Measurements from ENCODE around the gene PAQR9.

PAQR9 gene

DNA sequence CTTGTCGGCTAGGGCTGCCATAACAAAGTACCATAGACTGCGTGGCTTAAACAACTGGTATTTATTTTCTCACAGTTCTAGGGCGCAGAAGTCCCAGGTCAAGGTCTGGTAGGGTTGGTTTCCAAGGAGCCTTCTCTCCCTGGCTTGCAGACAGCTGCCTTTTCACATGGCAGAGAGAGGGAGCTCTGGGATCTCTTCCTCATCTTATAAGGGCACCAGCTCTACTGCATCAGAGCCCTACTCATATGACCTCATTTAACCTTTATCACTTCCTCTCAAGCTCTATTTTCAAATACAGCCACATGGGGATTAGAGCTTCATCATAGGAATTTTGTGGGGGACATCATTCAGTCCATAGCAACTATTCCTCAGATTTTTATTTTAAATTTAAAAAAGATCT is 17.6 kb upstream of the PAQR9 start:
- DNase-seq: no peak

DNA sequence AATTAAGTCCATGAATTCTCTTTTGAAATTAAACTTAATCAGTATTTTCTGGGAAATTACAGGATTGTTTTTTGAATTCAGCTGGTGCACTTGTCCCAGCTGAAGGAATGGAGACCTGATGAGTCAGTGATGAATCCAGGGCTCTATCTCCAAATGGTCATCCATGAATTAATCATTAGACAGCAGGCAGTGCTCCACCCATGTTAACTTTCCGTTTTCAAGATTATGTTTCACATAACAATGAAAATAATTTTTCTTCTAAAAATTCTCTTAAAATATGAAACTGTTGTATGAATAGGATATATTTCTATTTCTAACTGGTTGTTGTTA is 13.9 kb upstream of the PAQR9 start:
- no peak for DNase-seq

DNA sequence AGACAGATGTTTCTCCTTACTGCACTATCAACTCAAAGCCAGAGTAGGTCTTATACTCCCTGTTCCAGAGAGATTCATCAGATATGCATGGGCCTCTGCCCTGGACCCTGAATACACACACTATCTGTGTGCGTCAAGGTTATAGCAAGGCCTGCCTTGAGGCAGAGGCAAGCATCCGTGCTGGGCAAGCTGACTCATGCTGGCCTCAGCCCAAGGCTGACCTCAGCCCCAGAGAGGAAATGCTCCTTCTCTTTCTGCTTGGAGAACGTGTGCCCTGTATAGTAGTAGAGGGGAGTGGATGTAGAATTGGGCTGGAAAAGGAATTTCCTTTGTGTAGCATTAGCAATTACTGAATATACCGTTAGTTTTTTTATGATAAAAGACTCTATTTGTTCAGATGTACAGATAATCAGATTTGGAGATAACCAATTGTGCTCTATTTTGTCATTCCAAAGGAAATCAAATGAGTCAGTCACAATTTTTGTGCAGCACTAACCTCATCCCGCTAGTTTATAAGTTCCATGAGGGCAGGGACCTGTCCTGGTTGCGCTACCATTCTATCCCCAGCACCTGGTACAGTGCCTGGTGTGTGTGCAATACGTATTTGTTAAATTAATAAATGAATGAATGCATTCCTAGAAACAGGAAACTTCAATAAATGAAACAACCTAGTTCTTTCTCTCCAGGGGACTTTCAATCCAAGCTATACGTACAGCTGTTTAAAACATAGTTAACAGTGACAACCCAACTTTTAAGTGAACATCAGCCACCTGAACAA is 13.3 kb upstream of the PAQR9 start:
- peak; percentile 49 to 76 for DNase-seq

DNA sequence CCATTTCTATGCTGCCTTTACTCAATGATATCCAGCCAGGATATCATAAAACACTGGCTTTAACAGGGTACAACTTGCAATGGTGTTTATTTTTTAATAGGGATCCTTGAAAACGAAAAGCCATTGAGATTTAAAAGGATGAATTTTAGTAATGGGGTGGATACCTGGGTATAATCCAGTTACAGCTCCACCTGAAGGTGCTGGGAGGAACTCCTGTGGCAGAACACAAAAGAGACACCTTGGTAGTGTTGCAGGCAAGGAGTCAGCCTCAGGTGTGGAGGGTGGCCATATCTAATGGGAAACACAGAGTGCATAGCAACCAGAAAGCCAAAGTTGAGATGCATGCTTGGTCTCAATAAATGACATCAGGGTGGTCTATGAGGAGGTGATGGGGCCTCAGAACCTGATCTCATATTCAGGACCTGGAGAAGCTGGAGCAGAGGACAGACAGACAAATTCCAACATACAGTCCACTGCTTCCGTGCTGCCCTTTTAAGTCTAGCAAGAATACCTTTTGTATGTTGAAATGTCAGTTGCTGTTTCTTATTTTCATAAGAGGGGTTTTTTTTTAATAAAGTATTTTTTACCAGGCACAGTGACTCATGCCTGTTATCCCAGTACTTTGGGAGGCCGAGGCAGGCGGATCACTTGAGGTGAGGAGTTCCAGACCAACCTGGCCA is 12.0 kb upstream of the PAQR9 start:
- no peak for DNase-seq

DNA sequence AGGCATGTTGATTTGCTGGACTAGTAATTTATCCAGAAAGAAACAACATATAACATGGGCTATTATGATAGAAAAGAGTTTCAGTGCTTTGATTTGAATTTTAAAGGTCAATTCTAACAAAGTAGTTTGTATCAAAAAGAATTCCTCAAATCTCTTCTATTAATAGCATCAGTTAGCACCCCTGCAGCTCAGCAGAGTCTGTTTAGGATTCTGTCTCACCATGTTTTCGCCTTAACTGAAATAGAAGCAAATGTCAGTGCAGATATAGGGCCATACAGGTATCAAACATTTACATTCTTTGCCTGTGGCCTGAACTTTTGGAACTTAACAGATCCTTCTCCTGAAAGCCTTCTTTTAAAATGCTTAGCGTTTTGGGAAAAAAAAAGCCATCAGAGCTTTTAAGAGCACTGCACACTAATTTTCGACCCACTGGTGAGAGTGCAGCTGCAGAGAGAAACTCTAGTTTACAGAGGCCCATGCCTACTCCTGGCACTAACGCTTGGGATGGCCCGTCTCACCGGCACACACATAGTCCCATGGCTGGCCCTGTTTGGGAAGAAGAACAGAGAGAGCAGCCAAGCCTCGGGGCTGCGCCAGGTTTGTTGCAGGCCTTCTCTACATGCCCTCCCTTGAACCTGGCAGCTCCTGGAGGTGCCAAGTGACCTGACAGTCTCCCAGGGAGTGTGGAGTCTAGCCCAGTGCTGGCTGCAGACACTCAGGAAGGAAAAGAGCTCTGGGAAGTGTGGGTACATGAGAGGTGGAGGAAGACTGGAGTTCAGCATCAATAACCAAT is 9.9 kb upstream of the PAQR9 start:
- DNase-seq: no peak

DNA sequence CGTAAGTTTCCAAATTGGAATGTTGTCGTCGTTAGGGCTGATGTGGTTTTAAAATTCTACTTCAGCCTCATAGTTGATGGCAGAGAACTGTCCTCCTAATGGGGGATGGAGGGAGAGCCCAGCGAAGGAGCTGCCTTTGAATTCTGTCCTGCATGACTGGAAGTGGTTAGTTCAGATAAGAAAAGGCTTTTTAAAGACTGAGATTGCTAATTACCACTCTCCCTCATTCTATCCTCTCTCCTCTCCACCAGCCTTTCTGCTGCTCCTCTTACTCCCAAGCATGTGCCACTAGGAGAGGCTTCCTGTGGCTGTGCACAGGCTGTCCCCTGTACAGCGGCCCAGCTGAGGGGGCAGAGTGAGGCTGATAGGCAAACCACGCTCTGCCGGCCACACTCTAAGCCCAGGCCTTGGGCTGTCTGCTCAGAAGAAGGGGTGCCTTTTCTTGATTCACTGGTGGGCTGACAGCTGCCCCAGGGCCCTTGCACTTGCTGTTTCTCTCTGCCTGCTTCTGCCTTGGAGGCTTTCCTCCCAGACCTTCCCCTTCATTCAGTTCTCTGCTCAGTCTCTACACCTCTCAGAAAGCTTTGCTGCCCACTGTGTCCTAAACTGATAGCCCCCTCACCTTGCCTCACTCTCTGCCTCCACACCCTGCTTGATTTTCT is 8.7 kb upstream of the PAQR9 start:
- no peak for DNase-seq

DNA sequence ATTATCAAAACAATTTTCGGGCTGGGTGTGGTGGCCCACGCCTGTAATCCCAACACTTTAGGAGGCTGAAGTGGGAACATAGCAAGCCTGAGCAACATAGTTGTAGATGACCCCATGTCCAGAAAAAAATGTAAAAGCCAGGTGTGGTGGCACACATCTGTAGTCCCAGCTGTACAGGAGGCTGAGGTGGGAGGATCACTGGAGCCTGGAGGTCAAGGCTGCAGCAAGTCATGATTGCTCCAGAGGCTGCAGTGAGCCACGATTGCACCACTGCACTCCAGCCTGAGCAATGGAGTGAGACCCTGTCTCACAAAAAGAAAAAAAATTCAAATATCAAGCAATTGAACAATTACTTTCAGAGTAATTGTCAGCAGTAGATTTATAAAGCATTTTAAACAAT is 8.0 kb upstream of the PAQR9 start:
- no peak for DNase-seq

DNA sequence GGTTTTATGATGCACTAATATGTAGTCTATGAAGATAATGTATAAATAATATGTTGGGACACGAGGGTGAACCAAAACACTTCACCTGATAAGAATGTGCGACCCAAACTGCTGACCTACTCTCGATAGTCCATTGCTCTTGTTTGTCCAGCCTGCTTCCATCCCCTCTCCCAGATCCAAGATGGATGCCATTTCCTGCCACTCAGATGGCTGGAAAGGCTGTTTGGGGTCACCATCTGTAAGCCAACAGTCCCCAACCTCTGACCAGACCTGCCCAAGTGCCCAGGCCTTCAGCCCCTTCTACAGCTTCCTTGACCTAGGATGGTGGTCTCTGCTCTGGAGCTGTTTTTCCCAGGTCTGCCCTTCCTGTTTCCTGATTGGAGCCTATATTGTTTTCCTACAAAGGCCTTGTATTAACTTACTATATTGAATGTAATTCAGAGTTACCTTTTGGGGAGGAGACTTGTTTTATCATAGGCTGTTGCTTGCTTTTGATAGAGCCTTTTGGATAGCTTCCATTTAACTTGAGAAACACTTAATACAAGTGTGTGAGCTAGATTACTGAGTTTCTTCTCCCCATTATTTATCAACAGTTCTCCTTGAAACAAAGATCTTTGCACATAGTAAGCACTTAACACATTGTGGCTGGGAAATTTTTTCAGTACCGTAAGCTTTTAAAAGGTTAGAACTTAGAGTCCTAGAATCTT is 5.0 kb upstream of the PAQR9 start:
- no peak for DNase-seq

DNA sequence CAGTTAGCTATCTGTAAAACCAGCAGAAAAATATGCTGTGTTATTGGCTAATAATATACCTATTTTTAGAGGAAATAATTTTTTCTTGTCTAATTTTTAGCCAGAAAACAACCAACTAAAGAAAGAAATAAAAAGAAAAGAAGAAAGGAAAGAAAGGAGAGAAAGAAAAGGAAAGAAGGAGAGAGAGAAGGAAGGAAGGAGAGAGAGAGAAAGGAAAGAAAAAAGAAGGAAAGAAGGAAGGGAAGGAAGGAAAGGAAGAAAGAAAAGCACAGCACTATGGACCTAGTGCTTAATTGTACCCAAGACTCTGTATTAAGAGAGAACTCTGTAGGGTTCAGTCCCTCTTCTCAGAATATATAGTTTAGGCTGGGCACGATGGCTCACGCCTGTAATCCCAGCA is 3.3 kb upstream of the PAQR9 start:
- DNase-seq: no peak

DNA sequence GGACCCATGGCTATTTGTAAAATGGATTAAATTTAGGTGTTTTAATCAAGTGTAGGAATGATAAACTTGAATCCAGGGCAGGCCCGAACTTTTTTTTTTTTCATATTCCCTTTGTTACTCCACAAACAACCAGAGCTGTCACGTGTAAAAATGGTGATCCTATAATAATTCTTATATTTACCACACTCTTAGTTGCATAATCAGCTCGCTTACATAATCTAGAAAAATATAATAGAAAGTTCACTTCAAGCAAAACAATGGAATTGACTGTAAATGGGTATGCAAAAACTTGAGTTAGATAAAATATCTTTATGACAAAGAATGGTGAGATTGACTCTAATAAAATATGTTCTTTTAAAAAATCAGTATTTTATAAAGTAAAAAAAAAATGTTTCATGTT is 2.1 kb upstream of the PAQR9 start:
- no peak for DNase-seq

DNA sequence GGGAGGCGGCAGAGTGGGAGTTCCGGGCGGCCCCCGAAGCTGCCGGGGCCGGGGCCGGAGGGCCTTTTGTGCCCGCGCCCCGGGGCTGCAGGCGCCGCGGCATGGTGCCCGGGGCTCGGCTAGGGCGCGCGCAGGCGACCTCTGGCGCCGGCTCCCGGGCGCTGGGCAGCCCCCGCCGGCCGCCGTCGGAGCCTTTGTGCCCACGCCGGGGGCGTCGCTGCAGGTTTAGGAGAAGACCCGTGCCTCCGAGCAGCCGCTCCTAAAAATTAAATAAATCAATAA is 299 bp downstream of the PAQR9 start:
- no peak for DNase-seq

DNA sequence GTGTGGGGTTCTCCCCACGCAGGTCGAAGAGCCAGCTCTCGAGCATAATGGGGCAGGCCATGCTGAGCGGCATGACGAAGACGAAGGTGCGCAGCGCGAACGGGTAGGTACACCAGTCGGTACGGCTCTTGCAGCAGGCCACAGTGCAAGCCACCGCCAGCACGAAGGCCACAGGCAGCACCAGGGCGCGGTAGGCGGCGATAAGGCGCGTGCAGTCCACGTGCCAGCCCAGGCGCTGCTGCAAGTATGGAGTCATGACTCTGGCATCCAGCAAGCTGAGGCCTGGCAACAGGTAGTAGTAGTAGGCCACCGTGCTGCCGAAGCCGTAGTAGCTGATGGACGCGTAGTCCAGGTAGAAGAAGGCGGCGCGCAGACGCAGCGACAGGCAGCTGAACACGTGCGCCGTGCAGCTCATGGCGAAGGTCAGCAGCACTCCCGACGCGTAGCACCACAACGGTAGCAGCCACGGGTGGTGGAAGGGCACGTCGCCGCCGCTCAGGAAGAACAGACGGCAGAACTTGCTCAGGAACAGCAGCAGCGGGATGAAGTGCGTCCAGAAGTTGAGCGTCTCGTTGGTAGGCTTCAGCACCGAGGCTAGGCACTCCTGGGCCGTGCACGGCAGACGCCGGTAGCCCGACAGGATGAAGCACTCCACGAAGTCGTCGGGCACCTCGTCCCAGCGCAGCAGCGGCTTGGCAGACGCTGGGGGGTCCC is 797 bp downstream of the PAQR9 start:
- DNase-seq: no peak

DNA sequence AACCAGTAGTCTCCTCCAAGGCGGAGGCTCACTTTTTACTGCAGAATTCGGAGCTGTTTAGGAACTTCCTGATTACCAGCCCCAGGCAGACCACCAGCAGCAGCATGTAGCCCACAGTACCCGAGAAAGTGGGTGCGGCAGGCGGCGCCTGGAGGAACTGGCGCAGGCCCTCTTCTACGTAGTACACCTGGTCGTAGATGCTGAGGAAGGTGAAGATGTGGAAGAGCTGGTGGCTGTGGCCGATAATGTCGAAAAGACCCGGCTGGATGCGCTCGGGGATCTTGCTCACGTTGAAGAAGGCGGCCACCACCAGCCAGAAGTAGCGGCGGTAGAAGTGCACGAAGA is 1.3 kb downstream of the PAQR9 start:
- DNase-seq: no peak

DNA sequence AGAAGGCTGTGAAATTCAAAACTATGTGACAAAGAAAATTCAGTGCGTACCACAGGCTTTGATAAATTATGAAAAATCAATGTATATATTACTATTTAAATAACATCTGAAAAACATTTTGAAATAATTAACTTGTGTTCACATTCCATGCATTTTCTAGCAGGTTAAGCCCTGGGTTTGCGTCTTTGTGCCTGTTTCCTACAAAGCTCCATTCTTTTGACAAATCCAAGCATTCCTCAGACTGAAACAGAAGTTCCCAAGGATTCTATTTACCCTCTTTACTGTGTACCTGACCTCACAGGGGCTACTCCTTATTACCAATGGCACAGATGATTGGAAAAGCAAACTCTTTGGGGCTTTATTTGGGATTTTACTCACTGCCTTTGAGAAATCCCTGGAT is 1.9 kb downstream of the PAQR9 start:
- no peak for DNase-seq

DNA sequence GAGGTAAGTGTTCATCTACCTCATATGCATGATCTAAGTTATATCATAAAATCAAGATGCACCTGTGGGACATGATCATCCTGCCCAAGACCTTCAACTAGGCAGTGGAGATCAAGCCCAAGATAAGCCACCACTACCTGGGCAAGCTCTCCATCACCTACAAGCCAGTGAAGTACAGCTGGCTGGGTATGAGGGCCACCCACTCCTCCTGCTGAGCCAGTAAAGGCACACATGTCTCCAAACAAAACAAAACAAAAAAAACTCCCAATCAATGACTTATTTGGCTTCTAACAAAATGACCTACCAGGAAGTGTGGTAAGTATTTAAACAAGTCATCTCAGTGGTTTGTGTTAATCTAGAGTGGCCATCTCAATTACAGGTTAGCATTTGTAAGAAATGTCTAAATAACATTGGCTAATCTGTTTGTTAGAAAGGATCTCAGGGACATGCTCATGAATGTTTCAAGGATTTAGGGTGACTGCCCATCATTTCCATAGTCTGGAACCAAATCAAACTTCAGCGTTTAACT is 3.1 kb downstream of the PAQR9 start:
- no peak for DNase-seq

DNA sequence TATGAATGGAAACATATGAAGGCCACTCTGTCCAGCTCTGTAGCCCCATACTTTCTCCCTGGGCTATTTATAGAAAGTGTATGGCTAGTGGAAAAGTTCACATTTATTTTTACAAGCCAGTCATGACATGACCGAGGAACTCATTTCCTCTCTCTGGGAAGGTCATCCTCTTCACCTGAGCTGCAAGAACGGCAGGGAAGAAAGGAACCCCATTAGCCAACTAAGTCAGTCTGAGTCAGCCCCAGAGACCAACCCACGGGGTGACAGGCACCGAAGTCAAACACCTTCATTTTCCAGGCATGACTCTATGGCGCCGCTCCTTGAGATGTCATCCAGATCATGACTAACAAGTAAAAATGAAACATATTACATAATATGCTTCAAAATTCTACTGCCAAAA is 4.8 kb downstream of the PAQR9 start:
- DNase-seq: no peak

DNA sequence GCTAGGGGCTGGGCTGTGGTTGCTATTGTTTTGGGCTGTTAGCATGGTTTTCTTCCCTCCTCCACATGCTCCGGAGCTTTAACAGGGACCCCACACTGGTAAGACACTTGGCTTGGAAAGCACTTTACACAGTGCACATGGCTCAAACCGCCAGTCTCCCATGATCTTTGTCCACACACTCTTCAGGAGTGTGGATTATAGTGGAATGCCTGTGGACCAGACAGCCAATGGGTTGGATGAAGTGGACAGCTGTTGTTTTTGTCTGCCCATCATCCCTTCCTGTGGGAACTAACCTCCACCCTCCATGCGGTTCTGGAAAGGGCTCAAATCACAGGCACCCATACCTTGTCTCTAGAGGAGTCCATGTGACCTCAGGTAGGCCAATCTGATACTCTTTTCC is 10.0 kb downstream of the PAQR9 start:
- DNase-seq: no peak

DNA sequence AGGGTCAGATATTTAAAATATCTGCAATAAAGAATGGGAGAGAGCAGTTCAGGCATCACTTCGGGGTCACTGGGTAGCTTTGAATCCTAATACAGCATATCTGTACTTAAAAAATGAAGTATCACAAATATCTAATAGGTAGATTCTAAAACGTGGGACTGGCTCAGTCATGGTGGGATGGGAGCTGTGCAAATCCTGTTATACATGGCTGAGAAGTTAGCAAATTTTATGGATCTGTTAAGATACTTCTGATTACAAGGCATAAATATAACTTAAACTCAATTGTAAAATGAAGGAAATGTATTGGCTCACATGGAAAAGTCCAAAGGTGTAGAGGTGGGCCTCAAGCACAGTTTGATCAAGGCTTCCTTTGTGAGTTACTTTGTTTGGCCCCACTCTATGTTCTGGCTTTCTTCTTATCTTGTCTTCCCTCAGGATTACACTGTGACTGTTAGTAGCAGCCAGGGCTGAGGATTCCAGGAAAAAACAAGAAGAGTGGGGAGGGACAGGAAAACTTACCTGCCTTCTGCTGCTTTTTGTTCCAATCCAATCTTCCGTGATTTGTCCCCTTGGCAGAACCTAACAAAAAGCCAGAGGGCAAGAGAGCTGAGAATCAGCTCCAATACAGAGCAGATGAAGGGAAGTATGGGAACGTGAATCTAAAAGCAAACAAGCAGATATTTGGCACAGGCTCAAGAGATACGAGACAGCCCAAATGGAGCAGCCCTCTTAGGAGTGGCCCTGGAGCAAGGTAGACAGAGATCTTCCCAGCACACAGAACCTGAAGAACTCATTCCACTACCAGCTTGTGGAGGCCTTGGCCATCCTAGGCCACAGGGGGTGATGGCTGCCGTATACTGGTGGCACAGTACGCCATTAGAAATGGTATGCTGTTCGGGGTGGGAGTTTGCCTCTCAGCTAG is 10.9 kb downstream of the PAQR9 start:
- no peak for DNase-seq

DNA sequence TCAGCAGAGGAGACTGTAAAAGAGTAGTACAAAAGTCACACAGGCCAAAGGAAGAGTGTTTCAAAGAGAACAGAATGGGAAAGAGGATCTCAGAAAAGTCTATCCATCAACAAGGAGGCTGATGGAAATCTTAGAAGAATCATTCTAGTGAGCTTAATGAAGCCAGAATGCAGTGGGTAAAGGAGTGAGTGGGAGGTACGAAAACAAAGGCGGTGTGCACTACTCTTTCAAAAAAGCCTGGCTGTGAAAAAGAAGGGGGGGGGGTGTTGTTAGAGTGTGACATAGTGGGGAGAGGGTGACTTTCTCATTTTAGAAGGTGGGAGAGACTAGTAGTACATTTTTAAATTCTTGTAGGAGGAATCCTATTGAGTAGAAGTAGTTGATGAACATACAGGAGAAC is 11.7 kb downstream of the PAQR9 start:
- no peak for DNase-seq

DNA sequence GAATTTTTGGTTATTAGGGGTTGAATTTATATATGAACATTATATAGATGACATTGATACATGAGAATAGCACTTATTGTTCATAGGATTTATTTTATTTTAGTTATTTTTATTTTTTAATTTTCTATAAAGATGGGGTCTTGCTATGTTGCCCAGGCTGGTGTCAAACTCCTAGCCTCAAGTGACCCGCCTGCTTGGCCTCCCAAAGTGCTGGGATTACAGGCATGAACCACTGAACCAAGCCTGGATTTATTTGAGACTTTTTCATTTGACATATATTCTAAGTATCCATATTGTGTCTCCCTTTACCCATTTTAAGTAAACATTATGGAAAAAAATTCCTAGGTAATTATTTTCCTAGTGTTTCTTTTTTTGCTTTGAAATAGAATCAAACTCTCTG is 12.5 kb downstream of the PAQR9 start:
- no peak for DNase-seq
